Stimulated activated CD4-positive, alpha-beta T cell treated with anti-CD3 and anti-CD28 coated beads, TNF-alpha, amount 100 ng/mL, for 48 hours (primary cell): ENCODE results near the gene FRMPD4.

Source experiments
- DNase-seq, 3 donors: peaks; one replicate each; pipeline ENCODE4 v3.0.0-alpha.2; 2020; ENCODE audit warnings: low read depth in 3 of 3

The FRMPD4 gene

GRCh38 chrX:12301288-12301687 is 163.0 kb downstream of the FRMPD4 start:
- DNase-seq, result no peak

GRCh38 chrX:12304261-12304660 is 166.0 kb downstream of the FRMPD4 start:
- no peak for DNase-seq

GRCh38 chrX:12307961-12308360 is 169.7 kb downstream of the FRMPD4 start:
- DNase-seq, result no peak

- DNase-seq, result no peak
These were observed 170.1 kb downstream of the FRMPD4 start for GRCh38 chrX:12308420-12308819.

- no peak for DNase-seq
These were observed 170.9 kb downstream of the FRMPD4 start for GRCh38 chrX:12309040-12309743.

GRCh38 chrX:12309744-12310076 is 171.4 kb downstream of the FRMPD4 start:
- no peak for DNase-seq

GRCh38 chrX:12314651-12315050 is 176.4 kb downstream of the FRMPD4 start:
- DNase-seq, result no peak

GRCh38 chrX:12315526-12315925 is 177.3 kb downstream of the FRMPD4 start:
- no peak for DNase-seq

GRCh38 chrX:12319003-12319519 is 180.8 kb downstream of the FRMPD4 start:
- DNase-seq, result no peak

- DNase-seq, result no peak
These were observed 181.7 kb downstream of the FRMPD4 start for GRCh38 chrX:12319992-12320391.

GRCh38 chrX:12322031-12322430 is 183.8 kb downstream of the FRMPD4 start:
- DNase-seq, result no peak

GRCh38 chrX:12325171-12325570 is 186.9 kb downstream of the FRMPD4 start:
- DNase-seq, result no peak

GRCh38 chrX:12327836-12328235 is 189.6 kb downstream of the FRMPD4 start:
- no peak for DNase-seq

GRCh38 chrX:12329476-12329875 is 191.2 kb downstream of the FRMPD4 start:
- no peak for DNase-seq

- DNase-seq, result no peak
These were observed 192.6 kb downstream of the FRMPD4 start for GRCh38 chrX:12330841-12331240.

- DNase-seq, result no peak
These were observed 194.6 kb downstream of the FRMPD4 start for GRCh38 chrX:12332786-12333347.

- DNase-seq, result no peak
These were observed 201.6 kb downstream of the FRMPD4 start for GRCh38 chrX:12339921-12340320.

- DNase-seq, result no peak
These were observed 206.7 kb downstream of the FRMPD4 start for GRCh38 chrX:12344954-12345353.

- DNase-seq, result no peak
These were observed 210.9 kb downstream of the FRMPD4 start for GRCh38 chrX:12349201-12349600.

- no peak for DNase-seq
These were observed 214.6 kb downstream of the FRMPD4 start for GRCh38 chrX:12352922-12353321.

- DNase-seq, result no peak
These were observed 222.1 kb downstream of the FRMPD4 start for GRCh38 chrX:12360383-12360782.

GRCh38 chrX:12360986-12361598 is 222.8 kb downstream of the FRMPD4 start:
- no peak for DNase-seq

- no peak for DNase-seq
These were observed 224.9 kb downstream of the FRMPD4 start for GRCh38 chrX:12363216-12363615.
